GM18867 (cell line): Measurements from ENCODE around the gene POMT1.

Experiments used
- ATAC-seq: cut with Tn5 transposase; IDR thresholded peaks from one replicate; pipeline ENCODE4 v1.9.1; 2021; ENCODE audit warnings: mild to moderate bottlenecking, moderate library complexity; ENCODE audit not compliant: unreplicated experiment

Gene POMT1

GRCh38 chr9:131475956-131476776 is 26.6 kb upstream of the POMT1 start:
- ATAC-seq = no peak

- no peak for ATAC-seq
Observed at GRCh38 chr9:131476777-131477345, 25.9 kb upstream of the POMT1 start.

GRCh38 chr9:131477367-131477766 is 25.4 kb upstream of the POMT1 start:
- no peak for ATAC-seq

GRCh38 chr9:131477816-131478419 is 24.8 kb upstream of the POMT1 start:
- ATAC-seq = no peak

GRCh38 chr9:131478421-131478868 is 24.3 kb upstream of the POMT1 start:
- no peak for ATAC-seq

- no peak for ATAC-seq
Observed at GRCh38 chr9:131478911-131479310, 23.8 kb upstream of the POMT1 start.

GRCh38 chr9:131480258-131480657 is 22.5 kb upstream of the POMT1 start:
- ATAC-seq = no peak

- ATAC-seq = no peak
Observed at GRCh38 chr9:131481441-131482342, 21.0 kb upstream of the POMT1 start.

GRCh38 chr9:131482343-131483006 is 20.2 kb upstream of the POMT1 start:
- no peak for ATAC-seq

GRCh38 chr9:131483319-131484050 is 19.2 kb upstream of the POMT1 start:
- no peak for ATAC-seq

- ATAC-seq = no peak
Observed at GRCh38 chr9:131484051-131484445, 18.7 kb upstream of the POMT1 start.

- no peak for ATAC-seq
Observed at GRCh38 chr9:131484560-131485185, 18.0 kb upstream of the POMT1 start.

GRCh38 chr9:131485206-131485605 is 17.5 kb upstream of the POMT1 start:
- no peak for ATAC-seq

GRCh38 chr9:131485728-131486422 is 16.8 kb upstream of the POMT1 start:
- no peak for ATAC-seq

GRCh38 chr9:131487001-131487400 is 15.7 kb upstream of the POMT1 start:
- ATAC-seq = no peak

- no peak for ATAC-seq
Observed at GRCh38 chr9:131487621-131488031, 15.1 kb upstream of the POMT1 start.

GRCh38 chr9:131490514-131490913 is 12.2 kb upstream of the POMT1 start:
- no peak for ATAC-seq

GRCh38 chr9:131491001-131491710 is 11.6 kb upstream of the POMT1 start:
- ATAC-seq = no peak
